GM12878 (cell line): ENCODE measurements around the gene PTGR3. TPM values are rescaled to one million over a fixed set of nuclear protein-coding genes. Genes with fewer than 3 reads are reported as not detected.

ENCODE experiments used
- ATAC-seq: fragments of 200-7000 bp; cut with Tn5 transposase; 3 replicates; pipeline ENCODE4 v1.9.1; 2020; ENCODE audit warnings: mild to moderate bottlenecking, moderate library complexity
- BruUV-seq: library from RNA; stranded (reverse); fragments of 400-500 nt; replicated peaks from 2 replicates; lab custom pipeline; 2021; lab: Mats Ljungman, UMichigan
- CTCF ChIA-PET: fragments of 300-600 bp; sonication (Branson Sonifier 250); formaldehyde crosslinking; extraction: SDS; loops from one replicate; lab custom pipeline; 2021; ENCODE audit warnings: inconsistent platforms; lab: Yijun Ruan, JAX
- POLR2A ChIA-PET: fragments of 350-600 bp; formaldehyde crosslinking; extraction: SDS; loops from one replicate; lab custom pipeline; 2021; ENCODE audit warnings: inconsistent platforms; lab: Charles Lee
- RAD21 ChIA-PET: fragments of 300-600 bp; sonication (Branson Sonifier 250); formaldehyde crosslinking; loops from one replicate; lab custom pipeline; 2023; ENCODE audit warnings: antibody characterized with exemption; ENCODE audit not compliant: unreplicated experiment; lab: Charles Lee
- SMC1A ChIA-PET: fragments of 300-600 bp; sonication (Branson Sonifier 250); formaldehyde crosslinking; loops from one replicate; lab custom pipeline; 2023; ENCODE audit not compliant: unreplicated experiment, uncharacterized antibody; lab: Charles Lee
- DNase-seq: peaks from one replicate; pipeline ENCODE4 v3.0.0-alpha.2; 2011; ENCODE audit warnings: low read depth, low spot score
- FAIRE-seq: peaks from 3 replicates; lab custom pipeline; 2011; peaks lifted over from hg19 to GRCh38; lab: Jason Lieb, UNC
- H2AFZ ChIP-seq: 2 replicates; pipeline ENCODE4 v1.6.0; 2011; ENCODE audit warnings: low read depth, low read length, control low read depth; ENCODE audit not compliant: control insufficient read depth
- H3K27ac ChIP-seq: 2 replicates; pipeline ENCODE4 v1.5.1; 2011; ENCODE audit warnings: control low read depth; ENCODE audit not compliant: control insufficient read depth, insufficient read depth
- H3K27me3 ChIP-seq, 2 experiments: replicated peaks in 1 of 2; 2 replicates each; pipeline versions ENCODE4 v1.6.0 to v1.6.1; 2011; ENCODE audit warnings: low read length in 1 of 2; ENCODE audit not compliant: control insufficient read depth in 2 of 2, insufficient read depth in 2 of 2
- H3K36me3 ChIP-seq, 2 experiments: 2 replicates each; pipeline ENCODE4 v1.5.1; 2011; ENCODE audit warnings: low read length in 1 of 2; ENCODE audit not compliant: control insufficient read depth in 2 of 2, insufficient read depth in 2 of 2
- H3K4me1 ChIP-seq: 2 replicates; pipeline ENCODE4 v1.6.1; 2011; ENCODE audit warnings: mild to moderate bottlenecking, low read length, moderate library complexity, mixed read lengths; ENCODE audit not compliant: control insufficient read depth, insufficient read depth
- H3K4me2 ChIP-seq: 2 replicates; pipeline ENCODE4 v1.6.0; 2011; ENCODE audit warnings: control low read depth; ENCODE audit not compliant: control insufficient read depth, insufficient read depth
- H3K4me3 ChIP-seq: fragments of 200-600 bp; sonication (generic); 2 replicates; pipeline ENCODE4 v1.5.1; 2016
- H3K79me2 ChIP-seq: 2 replicates; pipeline ENCODE4 v1.6.0; 2011; ENCODE audit warnings: low read length; ENCODE audit not compliant: control insufficient read depth, insufficient read depth
- H3K9ac ChIP-seq: 2 replicates; pipeline ENCODE4 v1.8.0; 2011; ENCODE audit warnings: low read length, control low read depth, mixed read lengths; ENCODE audit not compliant: control insufficient read depth, insufficient read depth
- H3K9me3 ChIP-seq: replicated peaks from 3 replicates; pipeline ENCODE4 v1.5.1; 2011; ENCODE audit warnings: mild to moderate bottlenecking, low read length; ENCODE audit not compliant: control insufficient read depth, insufficient read depth
- H4K20me1 ChIP-seq: 2 replicates; pipeline ENCODE4 v1.6.0; 2011; ENCODE audit not compliant: control insufficient read depth, insufficient read depth
- EZH2 ChIP-seq: IDR thresholded peaks from 2 replicates; pipeline ENCODE4 v1.6.1; 2012; ENCODE audit warnings: low read depth, mild to moderate bottlenecking, control low read depth, inconsistent platforms, low read length, borderline replicate concordance; ENCODE audit not compliant: control insufficient read depth
- MEF2B ChIP-seq: fragments of 450-650 bp; IDR thresholded peaks from 2 replicates; pipeline ENCODE4 v1.6.1; 2018; ENCODE audit warnings: mild to moderate bottlenecking, moderate library complexity; ENCODE audit not compliant: partially characterized antibody, poor library complexity, severe bottlenecking
- NFXL1 ChIP-seq: fragments of 450-650 bp; IDR thresholded peaks from 2 replicates; pipeline ENCODE4 v1.6.1; 2017; ENCODE audit warnings: antibody characterized with exemption, mild to moderate bottlenecking, borderline replicate concordance
- NR2F1 ChIP-seq: fragments of 450-650 bp; conservative IDR thresholded peaks from 2 replicates; pipeline ENCODE4 v1.6.1; 2017; ENCODE audit warnings: mild to moderate bottlenecking
- PAX8 ChIP-seq: fragments of 450-650 bp; IDR thresholded peaks from 2 replicates; pipeline ENCODE4 v1.6.1; 2017; ENCODE audit warnings: mild to moderate bottlenecking, moderate library complexity
- RELB ChIP-seq: fragments of 450-650 bp; IDR thresholded peaks from 2 replicates; pipeline ENCODE4 v1.6.1; 2017; ENCODE audit warnings: low read depth, mild to moderate bottlenecking, moderate library complexity
- SIN3A ChIP-seq: IDR thresholded peaks from 2 replicates; pipeline ENCODE4 v1.6.1; 2012; ENCODE audit warnings: low read depth, low read length, improper control_type of control experiment
- SPI1 ChIP-seq: IDR thresholded peaks from 2 replicates; pipeline ENCODE4 v1.6.1; 2011; ENCODE audit warnings: low read depth, mild to moderate bottlenecking, low read length, moderate library complexity, borderline replicate concordance; ENCODE audit not compliant: insufficient read depth
- SREBF1 ChIP-seq: IDR thresholded peaks from 2 replicates; pipeline ENCODE4 v1.6.1; 2012; ENCODE audit warnings: mild to moderate bottlenecking, low read length
- SUZ12 ChIP-seq: fragments of 200-600 bp; sonication (generic); IDR thresholded peaks from one replicate; pipeline ENCODE4 v1.6.1; 2018; ENCODE audit warnings: antibody characterized with exemption, mild to moderate bottlenecking; ENCODE audit not compliant: unreplicated experiment
- TAF1 ChIP-seq: IDR thresholded peaks from 2 replicates; pipeline ENCODE4 v1.6.1; 2011; ENCODE audit warnings: mild to moderate bottlenecking, low read depth, low read length, borderline replicate concordance
- USF1 ChIP-seq: IDR thresholded peaks from 2 replicates; pipeline ENCODE4 v1.6.1; 2011; ENCODE audit warnings: borderline replicate concordance, low read depth, mild to moderate bottlenecking, moderate library complexity, mixed read lengths, low read length; ENCODE audit not compliant: insufficient read depth; ENCODE audit errors: extremely low read length
- WRNIP1 ChIP-seq: IDR thresholded peaks from 2 replicates; pipeline ENCODE4 v1.6.1; 2011; ENCODE audit warnings: low read depth, low read length, improper control_type of control experiment, borderline replicate concordance
- ZBTB33 ChIP-seq: fragments of 450-650 bp; IDR thresholded peaks from 2 replicates; pipeline ENCODE4 v1.6.1; 2017; ENCODE audit warnings: mild to moderate bottlenecking
- WGBS: methylation state at CpG from one replicate; pipeline ENCODE4 v1.1.6; 2016; ENCODE audit warnings: low lambda C conversion rate; ENCODE audit not compliant: insufficient replicate concordance, insufficient coverage; ENCODE audit errors: missing lambda C conversion rate; 5-methylcytosine and 5-hydroxymethylcytosine counted together
- in situ Hi-C: fragments of 300-500 bp; cut with MboI; formaldehyde crosslinking; loops from 9 replicates; pipeline ENCODE4 v1.14.3; 2018; ENCODE audit warnings: mixed read lengths
- intact Hi-C: fragments of 100-400 bp; cut with micrococcal nuclease; formaldehyde crosslinking; loops from one replicate; pipeline ENCODE4 v1.14.2; 2022; ENCODE audit not compliant: unreplicated experiment
- polyA plus RNA-seq, 11 experiments: library from polyadenylated mRNA; depleted of rRNA in 4 of 11; unstranded in 6 of 11; stranded (reverse) in 5 of 11; fragments of >200 nt; fragmentation: Nextera tagmentation in 4 of 11; fragmentation: Illumina TruSeq in 1 of 11; extraction: Ambion mirVana in 4 of 11; extraction: Trizol in 1 of 11; gene quantifications; 1 replicate in 1 of 11; 2 replicates in 10 of 11; pipeline versions ENCODE4 v1.2.1 to v1.2.3, GENCODE V29; 2011 to 2016; ENCODE audit warnings: inconsistent platforms in 2 of 11, missing spikeins in 2 of 11, low read depth in 1 of 11
- total RNA-seq, 4 experiments: library from RNA; depleted of rRNA in 3 of 4; stranded (reverse); fragments of >200 nt in 3 of 4; fragmentation: Illumina TruSeq in 1 of 4; extraction: Trizol in 1 of 4; gene quantifications; 2 replicates each; pipeline versions ENCODE4 v1.2.1 to v1.2.3, GENCODE V29; 2013 to 2021
- TF ChIP-seq, protein P1 (sequence below): fragments of 450-650 bp; IDR thresholded peaks from 2 replicates; pipeline ENCODE4 v1.6.1; 2017; ENCODE audit warnings: antibody characterized with exemption, mild to moderate bottlenecking, moderate library complexity

The PTGR3 gene
- total and polyA plus RNA-seq, 10 of the 15 experiments (the other 5 are each of a cell fraction or from before 2014, with no cell fraction given) = 6.2 to 69.8 (median 21.9) TPM

DNA sequence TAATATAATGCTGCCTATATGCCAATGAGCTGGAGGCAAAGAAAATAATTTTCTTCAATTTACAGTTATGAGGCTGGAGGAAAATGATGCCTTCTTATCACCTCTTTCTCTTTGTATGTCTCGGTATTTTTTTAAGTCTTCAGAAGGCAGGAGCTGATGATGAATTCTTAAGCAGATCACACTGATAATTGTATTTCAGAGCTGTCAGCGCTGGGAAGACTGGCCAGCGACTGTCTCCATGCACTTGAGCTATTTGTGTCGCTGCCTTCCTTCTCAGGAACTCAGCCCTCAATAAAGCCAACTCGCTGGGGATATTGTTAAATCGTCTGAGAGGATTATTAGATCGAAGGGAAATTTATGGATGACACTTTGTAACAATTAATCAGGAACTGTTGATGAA lies 40.3 kb downstream of the PTGR3 start:
- ChIA-PET CTCF (interaction anchor here (0.6 kb wide), 1 partner anchor 37 kb away, joined by 3 read pairs; no protein-coding TSS in a partner anchor), POLR2A (no interaction called here), SMC1A (interaction anchor here (1.2 kb wide), 1 partner anchor 11 kb away, joined by 3 read pairs; no protein-coding TSS in a partner anchor), RAD21 (no interaction called here)
- no TSS peak for BruUV-seq
- H3K4me1 ChIP-seq = peaks cover 12% of the 10 kb centered on the region
- no peaks in the 10 kb centered on the region for H4K20me1 ChIP-seq
- no peak overlapping the region for H3K27ac ChIP-seq
- in situ Hi-C loops = no loop called here
- no peaks in the 10 kb centered on the region for H3K79me2 ChIP-seq
- H3K9ac ChIP-seq = no peak overlapping the region
- H3K27me3 ChIP-seq = no peaks in the 10 kb centered on the region
- no peak for FAIRE-seq
- no peak overlapping the region for H3K4me2 ChIP-seq
- no peaks in the 10 kb centered on the region for H3K36me3 ChIP-seq
- no peak for ATAC-seq
- 20% methylated on average over 7 of the region's 7 CpGs for WGBS
- intact Hi-C loops = no loop called here
- DNase-seq = no peak
- no peak overlapping the region for H2AFZ ChIP-seq
- no peaks in the 10 kb centered on the region for H3K9me3 ChIP-seq
- H3K4me3 ChIP-seq = no peak overlapping the region
- TF ChIP-seq SUZ12 = no peak
- no peak for TF ChIP-seq SIN3A
- TF ChIP-seq, protein P1, sequence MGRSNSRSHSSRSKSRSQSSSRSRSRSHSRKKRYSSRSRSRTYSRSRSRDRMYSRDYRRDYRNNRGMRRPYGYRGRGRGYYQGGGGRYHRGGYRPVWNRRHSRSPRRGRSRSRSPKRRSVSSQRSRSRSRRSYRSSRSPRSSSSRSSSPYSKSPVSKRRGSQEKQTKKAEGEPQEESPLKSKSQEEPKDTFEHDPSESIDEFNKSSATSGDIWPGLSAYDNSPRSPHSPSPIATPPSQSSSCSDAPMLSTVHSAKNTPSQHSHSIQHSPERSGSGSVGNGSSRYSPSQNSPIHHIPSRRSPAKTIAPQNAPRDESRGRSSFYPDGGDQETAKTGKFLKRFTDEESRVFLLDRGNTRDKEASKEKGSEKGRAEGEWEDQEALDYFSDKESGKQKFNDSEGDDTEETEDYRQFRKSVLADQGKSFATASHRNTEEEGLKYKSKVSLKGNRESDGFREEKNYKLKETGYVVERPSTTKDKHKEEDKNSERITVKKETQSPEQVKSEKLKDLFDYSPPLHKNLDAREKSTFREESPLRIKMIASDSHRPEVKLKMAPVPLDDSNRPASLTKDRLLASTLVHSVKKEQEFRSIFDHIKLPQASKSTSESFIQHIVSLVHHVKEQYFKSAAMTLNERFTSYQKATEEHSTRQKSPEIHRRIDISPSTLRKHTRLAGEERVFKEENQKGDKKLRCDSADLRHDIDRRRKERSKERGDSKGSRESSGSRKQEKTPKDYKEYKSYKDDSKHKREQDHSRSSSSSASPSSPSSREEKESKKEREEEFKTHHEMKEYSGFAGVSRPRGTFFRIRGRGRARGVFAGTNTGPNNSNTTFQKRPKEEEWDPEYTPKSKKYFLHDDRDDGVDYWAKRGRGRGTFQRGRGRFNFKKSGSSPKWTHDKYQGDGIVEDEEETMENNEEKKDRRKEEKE = no peak
- TF ChIP-seq MEF2B = no peak
- no peak for TF ChIP-seq USF1
- no peak for TF ChIP-seq ZBTB33
- no peak for TF ChIP-seq SPI1
- TF ChIP-seq WRNIP1 = no peak
- TF ChIP-seq NFXL1 = no peak
- no peak for TF ChIP-seq TAF1
- no peak for TF ChIP-seq PAX8
- no peak for TF ChIP-seq NR2F1
- TF ChIP-seq RELB = no peak
- TF ChIP-seq EZH2 = no peak
- TF ChIP-seq SREBF1 = no peak
- TF ChIP-seq, all 136 proteins: peak for 0
